Coronary artery (tissue), 2 donors: ENCODE measurements around the gene MAP3K8.
A peak's percentile ranks its signal among the peaks of the same experiment; 100 is the strongest.

Experiments
- DNase-seq: peaks from one replicate; pipeline ENCODE4 v3.0.0-alpha.2; 2017; ENCODE audit warnings: low spot score
- H3K27ac ChIP-seq, 2 donors: fragments of 200-600 bp; sonication (generic); one replicate each; pipeline ENCODE4 v1.5.1; 2016 to 2019
- H3K4me3 ChIP-seq: fragments of 200-600 bp; sonication (generic); 2 replicates; pipeline ENCODE4 v1.5.1; 2016; ENCODE audit warnings: mild to moderate bottlenecking, moderate library complexity
- TF ChIP-seq, protein P1 (sequence below): fragments of 200-600 bp; sonication (generic); IDR thresholded peaks from one replicate; pipeline ENCODE4 v1.5.1; 2019; ENCODE audit warnings: antibody characterized with exemption

Gene MAP3K8

GRCh38 chr10:30436671-30437030, 2.7 kb downstream of the MAP3K8 start:
- Histone ChIP-seq H3K4me3 (peak overlapping the region; percentile 77), H3K27ac (peak overlapping the region; percentile 69 to 99)
- TF ChIP-seq, protein P1, sequence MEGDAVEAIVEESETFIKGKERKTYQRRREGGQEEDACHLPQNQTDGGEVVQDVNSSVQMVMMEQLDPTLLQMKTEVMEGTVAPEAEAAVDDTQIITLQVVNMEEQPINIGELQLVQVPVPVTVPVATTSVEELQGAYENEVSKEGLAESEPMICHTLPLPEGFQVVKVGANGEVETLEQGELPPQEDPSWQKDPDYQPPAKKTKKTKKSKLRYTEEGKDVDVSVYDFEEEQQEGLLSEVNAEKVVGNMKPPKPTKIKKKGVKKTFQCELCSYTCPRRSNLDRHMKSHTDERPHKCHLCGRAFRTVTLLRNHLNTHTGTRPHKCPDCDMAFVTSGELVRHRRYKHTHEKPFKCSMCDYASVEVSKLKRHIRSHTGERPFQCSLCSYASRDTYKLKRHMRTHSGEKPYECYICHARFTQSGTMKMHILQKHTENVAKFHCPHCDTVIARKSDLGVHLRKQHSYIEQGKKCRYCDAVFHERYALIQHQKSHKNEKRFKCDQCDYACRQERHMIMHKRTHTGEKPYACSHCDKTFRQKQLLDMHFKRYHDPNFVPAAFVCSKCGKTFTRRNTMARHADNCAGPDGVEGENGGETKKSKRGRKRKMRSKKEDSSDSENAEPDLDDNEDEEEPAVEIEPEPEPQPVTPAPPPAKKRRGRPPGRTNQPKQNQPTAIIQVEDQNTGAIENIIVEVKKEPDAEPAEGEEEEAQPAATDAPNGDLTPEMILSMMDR = no peak
- no peak for DNase-seq

- TF ChIP-seq, protein P1 = no peak
- Histone ChIP-seq H3K4me3 (peak overlapping the region; percentile 77), H3K27ac (peak overlapping the region; percentile 69 to 99)
- no peak for DNase-seq
These were observed 3.3 kb downstream of the MAP3K8 start for GRCh38 chr10:30437031-30437841.

DNA sequence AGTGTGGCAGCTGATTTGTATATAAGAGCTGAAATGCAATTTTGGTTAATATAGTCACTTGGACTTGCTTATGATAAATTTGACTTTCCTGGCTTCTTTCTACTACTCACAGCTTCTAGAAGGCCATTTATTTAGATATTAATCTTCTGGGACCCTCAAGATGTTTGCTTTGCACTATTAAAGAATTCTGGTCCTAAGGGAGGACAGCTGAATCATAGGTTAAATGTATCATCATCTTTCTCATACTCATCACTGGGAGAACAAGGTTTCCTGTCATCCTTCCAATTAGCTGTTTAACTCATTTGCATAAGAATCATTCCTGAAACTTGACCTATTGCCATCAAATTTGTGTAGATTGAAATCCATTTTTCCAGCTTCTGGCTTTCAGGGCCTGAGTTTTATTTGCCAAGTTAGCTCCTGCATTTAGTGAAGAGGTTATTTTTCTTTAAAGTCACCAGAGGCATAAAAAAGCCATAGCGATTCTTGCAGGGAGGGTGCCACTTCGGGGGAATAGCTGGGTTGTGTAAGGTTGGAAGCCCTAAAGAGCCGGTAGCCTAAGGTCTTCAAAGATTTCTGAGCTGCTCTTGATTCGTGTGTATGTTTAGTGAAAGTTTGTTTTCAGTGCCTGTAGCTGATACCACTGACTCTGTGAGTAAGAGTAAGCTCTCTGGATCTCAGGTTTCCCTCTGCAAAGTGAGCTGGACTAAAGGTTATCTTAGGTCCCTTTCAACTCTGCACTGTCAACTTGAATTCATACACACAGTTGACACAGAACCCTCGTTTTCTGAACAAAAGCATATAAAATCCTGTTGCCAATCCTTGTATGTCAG, 4.3 kb downstream of the MAP3K8 start:
- H3K4me3 ChIP-seq = peak overlapping the region; percentile 77
- TF ChIP-seq, protein P1 = no peak
- peak overlapping the region; percentile 69 to 99 for H3K27ac ChIP-seq
- DNase-seq = no peak

DNA sequence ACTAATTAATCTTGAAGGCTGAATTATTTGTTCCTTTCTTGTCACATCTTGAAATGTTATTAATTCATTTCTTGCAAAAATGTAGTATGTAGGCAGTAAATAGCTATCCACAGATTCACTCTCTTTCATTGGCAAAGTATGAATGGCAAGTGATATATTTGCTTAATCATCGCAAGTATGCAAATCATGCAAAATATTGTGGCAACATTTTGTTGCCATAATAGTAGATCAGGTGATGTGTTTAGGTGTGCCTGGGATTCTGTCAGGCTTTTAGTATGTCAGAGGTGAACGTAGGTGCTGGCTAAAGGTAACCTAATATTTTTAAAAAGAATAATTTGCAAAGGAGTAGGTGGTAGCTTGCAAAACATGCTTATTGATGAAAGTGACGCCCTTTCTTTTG, 5.9 kb downstream of the MAP3K8 start:
- no peak overlapping the region for H3K27ac ChIP-seq
- peak overlapping the region; percentile 11 for H3K4me3 ChIP-seq
- DNase-seq = no peak
- TF ChIP-seq, protein P1 = no peak

GRCh38 chr10:30442019-30442606, 8.1 kb downstream of the MAP3K8 start:
- peak overlapping the region; percentile 62 for H3K4me3 ChIP-seq
- TF ChIP-seq, protein P1 = no peak
- DNase-seq = no peak
- H3K27ac ChIP-seq = peak overlapping the region; percentile 74 to 82

DNA sequence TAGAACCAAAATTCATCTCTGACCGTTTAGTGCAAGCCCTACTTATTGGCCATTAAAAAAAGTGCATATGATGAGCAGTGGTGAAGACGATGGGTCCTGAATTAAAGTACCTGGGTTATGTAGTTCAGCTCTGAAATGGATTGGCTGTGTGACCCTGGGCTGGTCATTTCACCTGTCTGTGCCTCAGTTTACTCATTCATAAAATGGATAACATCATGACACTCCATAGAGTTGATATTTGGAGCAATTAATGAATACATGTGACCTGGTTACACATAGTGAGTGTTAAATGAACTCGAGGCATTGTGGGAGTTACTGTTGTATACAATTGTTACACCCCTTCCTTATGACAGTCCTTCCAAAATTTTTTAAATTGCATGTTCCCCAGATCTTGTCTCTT, 9.1 kb downstream of the MAP3K8 start:
- no peak for DNase-seq
- peak overlapping the region; percentile 23 for H3K4me3 ChIP-seq
- peak overlapping the region; percentile 74 to 82 for H3K27ac ChIP-seq
- TF ChIP-seq, protein P1 = no peak
